Activated CD4-positive, alpha-beta T cell treated with anti-CD3 and anti-CD28 coated beads for 24 hours (primary cell): ENCODE measurements around the gene HOXA11.

Experiments
- DNase-seq, 2 donors: peaks; one replicate each; pipeline ENCODE4 v3.0.0-alpha.2; 2020; ENCODE audit warnings: low read depth in 2 of 2

HOXA11 gene

DNA sequence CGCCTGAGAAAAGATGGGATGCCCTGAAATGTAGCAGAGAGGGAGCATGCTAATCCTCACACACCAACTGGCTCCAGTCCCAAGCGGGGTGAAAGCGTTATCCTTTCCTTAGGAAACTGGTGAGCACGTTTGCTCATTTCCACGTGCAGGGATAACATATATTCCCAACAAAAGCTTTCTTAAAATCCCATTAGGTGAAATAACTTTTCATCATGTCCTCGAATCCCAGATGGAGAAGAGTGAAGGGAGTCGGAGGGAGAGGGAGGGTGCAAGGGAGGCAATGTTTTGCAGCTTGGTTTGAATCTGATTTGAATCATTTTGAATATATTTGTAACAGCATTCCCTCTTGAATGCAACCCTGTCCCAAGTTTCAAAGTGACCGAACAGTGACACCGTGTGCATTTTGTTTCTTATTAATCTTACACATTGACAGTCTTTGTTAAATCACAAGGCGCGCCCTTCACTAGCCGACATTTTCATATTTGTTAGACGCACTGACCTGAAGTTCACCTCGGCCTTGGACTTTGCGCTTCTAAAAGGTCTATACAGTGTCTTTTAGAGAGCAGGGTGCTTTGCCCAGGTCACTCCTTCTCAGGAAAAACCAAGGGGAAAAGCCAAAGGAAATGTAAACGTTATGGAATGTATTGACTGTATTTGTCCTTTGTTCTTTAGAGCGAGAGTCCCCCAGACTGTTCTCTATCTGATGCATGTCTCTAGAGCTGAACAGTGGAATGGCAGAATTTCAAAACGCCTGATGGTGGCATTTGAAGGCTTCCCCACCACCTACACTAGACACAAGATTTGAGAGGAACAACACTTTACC is 51.4 kb downstream of the HOXA11 start:
- no peak for DNase-seq

- DNase-seq, result no peak
Observed at GRCh38 chr7:27132978-27133377, 52.1 kb downstream of the HOXA11 start.

DNA sequence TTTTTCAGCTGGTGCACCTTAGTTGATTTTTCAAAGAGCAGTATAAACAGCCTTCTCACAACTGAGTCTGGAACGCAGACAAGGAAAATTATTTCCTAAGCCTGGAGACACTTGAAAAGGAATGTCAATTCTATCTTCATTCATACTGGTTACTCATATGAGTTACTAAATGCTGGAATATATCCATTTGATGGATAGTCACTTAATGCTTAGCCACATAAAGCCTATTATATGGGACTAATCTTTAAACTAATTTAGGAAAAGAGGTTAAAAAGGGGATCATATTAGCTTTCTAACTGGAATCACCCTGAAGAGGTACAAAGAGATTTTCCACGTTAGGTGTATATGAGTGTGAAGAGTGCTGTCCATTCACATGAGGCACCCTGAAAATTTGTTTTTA is 52.8 kb downstream of the HOXA11 start:
- no peak for DNase-seq

DNA sequence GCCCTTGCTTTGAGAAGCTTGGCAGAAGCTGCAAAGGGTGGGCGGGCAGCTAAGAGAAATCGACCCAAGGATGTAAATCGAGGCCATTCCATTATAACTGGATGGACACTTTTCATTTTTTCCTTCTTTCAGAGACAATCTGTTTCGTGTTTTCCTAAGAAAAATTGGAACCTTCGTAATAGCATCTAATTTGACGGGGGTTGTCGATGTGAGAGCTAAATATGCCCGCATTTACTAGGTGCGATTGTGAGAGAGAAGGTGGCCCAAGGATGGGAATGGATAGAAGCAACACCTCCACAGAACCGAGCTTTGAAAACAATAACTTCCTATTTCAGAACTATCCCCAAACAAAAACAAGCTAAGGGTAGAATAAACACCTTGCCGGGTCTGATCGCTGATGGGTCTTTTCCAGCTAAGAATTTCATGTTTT is 53.6 kb downstream of the HOXA11 start:
- DNase-seq, result no peak
